ENCODE measurements around the gene CDK2. TPM values are rescaled to one million over a fixed set of nuclear protein-coding genes. Genes with fewer than 3 reads are reported as not detected.
"Not testable (repeated sequence)": the region's sequence is repeated elsewhere in the genome, so short reads cannot be mapped to it uniquely, and the experiment has no call there.

The CDK2 gene
- total RNA-seq, 6 experiments from 2014 or later: 27.1 to 61.0 (median 53.9) TPM

DNA sequence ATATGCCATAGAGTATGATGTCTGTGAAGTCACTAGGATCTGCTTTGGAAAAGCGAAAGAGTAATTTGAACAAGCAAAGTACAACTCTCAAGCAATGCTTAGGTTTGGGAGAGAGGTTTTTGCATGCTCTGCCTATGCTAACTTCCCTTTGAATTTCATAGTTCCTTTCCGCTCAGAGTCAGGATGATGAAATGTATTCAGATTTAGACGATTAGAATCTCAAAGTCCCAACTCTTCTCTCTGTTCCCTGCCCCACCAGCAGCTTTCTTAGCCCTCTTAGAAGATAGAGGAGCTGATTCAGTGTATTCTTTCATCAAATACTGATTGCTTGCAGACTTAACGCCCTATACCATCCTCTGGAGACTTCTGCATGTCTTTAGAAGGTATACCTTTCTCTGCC lies 18.7 kb downstream of the CDK2 start:
- TF ChIP-seq, protein P1, sequence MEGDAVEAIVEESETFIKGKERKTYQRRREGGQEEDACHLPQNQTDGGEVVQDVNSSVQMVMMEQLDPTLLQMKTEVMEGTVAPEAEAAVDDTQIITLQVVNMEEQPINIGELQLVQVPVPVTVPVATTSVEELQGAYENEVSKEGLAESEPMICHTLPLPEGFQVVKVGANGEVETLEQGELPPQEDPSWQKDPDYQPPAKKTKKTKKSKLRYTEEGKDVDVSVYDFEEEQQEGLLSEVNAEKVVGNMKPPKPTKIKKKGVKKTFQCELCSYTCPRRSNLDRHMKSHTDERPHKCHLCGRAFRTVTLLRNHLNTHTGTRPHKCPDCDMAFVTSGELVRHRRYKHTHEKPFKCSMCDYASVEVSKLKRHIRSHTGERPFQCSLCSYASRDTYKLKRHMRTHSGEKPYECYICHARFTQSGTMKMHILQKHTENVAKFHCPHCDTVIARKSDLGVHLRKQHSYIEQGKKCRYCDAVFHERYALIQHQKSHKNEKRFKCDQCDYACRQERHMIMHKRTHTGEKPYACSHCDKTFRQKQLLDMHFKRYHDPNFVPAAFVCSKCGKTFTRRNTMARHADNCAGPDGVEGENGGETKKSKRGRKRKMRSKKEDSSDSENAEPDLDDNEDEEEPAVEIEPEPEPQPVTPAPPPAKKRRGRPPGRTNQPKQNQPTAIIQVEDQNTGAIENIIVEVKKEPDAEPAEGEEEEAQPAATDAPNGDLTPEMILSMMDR (IDR thresholded peaks at IDR 0.05): no peak
- no peaks in the 10 kb centered on the region for H3K4me1 Mint-ChIP-seq (ENCODE audit: low read depth)
- H3K36me3 Mint-ChIP-seq (ENCODE audit: low read depth): peaks cover 21% of the 10 kb centered on the region
- H3K4me3 Mint-ChIP-seq: no peak overlapping the region
- no peak overlapping the region for H3K27ac Mint-ChIP-seq
- no peaks in the 10 kb centered on the region for H3K27me3 Mint-ChIP-seq (ENCODE audit: insufficient read depth)
- no peaks in the 10 kb centered on the region for H3K9me3 Mint-ChIP-seq
- DNase-seq: no peak

DNA sequence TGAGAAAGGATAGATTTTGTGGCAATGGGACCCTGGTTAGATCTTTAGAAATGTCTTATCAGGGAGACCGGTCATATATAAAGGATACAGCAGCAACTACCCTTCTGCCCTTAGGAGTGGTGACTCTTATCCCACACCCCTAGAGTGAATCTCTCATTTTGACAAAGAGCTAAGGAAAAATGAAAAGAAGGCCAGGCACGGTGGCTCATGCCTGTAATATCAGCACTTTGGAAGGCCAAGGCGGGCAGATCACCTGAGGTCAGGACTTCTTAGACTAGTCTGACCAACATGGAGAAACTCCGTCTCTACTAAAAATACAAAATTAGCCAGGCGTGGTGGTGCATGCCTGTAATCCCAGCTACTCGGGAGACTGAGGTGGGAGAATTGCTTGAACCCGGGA lies 19.3 kb downstream of the CDK2 start:
- H3K9me3 Mint-ChIP-seq; H3K27ac Mint-ChIP-seq; H3K27me3 Mint-ChIP-seq (ENCODE audit: insufficient read depth); H3K4me3 Mint-ChIP-seq; DNase-seq; H3K4me1 Mint-ChIP-seq (ENCODE audit: low read depth): not testable (repeated sequence)
- peaks cover 27% of the 10 kb centered on the region for H3K36me3 Mint-ChIP-seq (ENCODE audit: low read depth)

- H3K4me1 Mint-ChIP-seq (ENCODE audit: low read depth): peaks cover 4% of the 10 kb centered on the region
- no peak for DNase-seq
- no peaks in the 10 kb centered on the region for H3K9me3 Mint-ChIP-seq
- H3K4me3 Mint-ChIP-seq: no peak overlapping the region
- TF ChIP-seq, protein P1 (IDR thresholded peaks at IDR 0.05): no peak
- no peak overlapping the region for H3K27ac Mint-ChIP-seq
- no peaks in the 10 kb centered on the region for H3K27me3 Mint-ChIP-seq (ENCODE audit: insufficient read depth)
- H3K36me3 Mint-ChIP-seq (ENCODE audit: low read depth): peaks cover 31% of the 10 kb centered on the region
These were observed 24.5 kb downstream of the CDK2 start for GRCh38 chr12:55991110-55991509.

GRCh38 chr12:55993230-55993853 lies 26.7 kb downstream of the CDK2 start:
- DNase-seq: no peak
- no peaks in the 10 kb centered on the region for H3K27me3 Mint-ChIP-seq (ENCODE audit: insufficient read depth)
- H3K27ac Mint-ChIP-seq: peak overlapping the region; percentile 34; the same call in 1 of the 2 replicates
- TF ChIP-seq, protein P1 (IDR thresholded peaks at IDR 0.05): no peak
- peaks cover 31% of the 10 kb centered on the region for H3K36me3 Mint-ChIP-seq (ENCODE audit: low read depth)
- H3K4me1 Mint-ChIP-seq (ENCODE audit: low read depth): peaks cover 18% of the 10 kb centered on the region
- no peak overlapping the region for H3K4me3 Mint-ChIP-seq
- H3K9me3 Mint-ChIP-seq: no peaks in the 10 kb centered on the region

- Mint-ChIP-seq H3K4me3 (no peak overlapping the region), H3K36me3 (ENCODE audit: low read depth) (peaks cover 21% of the 10 kb centered on the region), H3K27me3 (ENCODE audit: insufficient read depth) (no peaks in the 10 kb centered on the region), H3K9me3 (no peaks in the 10 kb centered on the region), H3K4me1 (ENCODE audit: low read depth) (peaks cover 18% of the 10 kb centered on the region), H3K27ac (no peak overlapping the region)
- no peak for DNase-seq
- TF ChIP-seq, protein P1 (IDR thresholded peaks at IDR 0.05): no peak
These were observed 28.7 kb downstream of the CDK2 start for GRCh38 chr12:55995366-55995765.

GRCh38 chr12:55996201-55996714 lies 29.6 kb downstream of the CDK2 start:
- peak overlapping the region; percentile 77 for H3K27ac Mint-ChIP-seq
- TF ChIP-seq, protein P1 (IDR thresholded peaks at IDR 0.05): peak; percentile 93
- peak overlapping the region; percentile 100 for H3K4me3 Mint-ChIP-seq
- H3K36me3 Mint-ChIP-seq (ENCODE audit: low read depth): peaks cover 12% of the 10 kb centered on the region
- H3K9me3 Mint-ChIP-seq: no peaks in the 10 kb centered on the region
- no peaks in the 10 kb centered on the region for H3K27me3 Mint-ChIP-seq (ENCODE audit: insufficient read depth)
- peak; percentile 66 for DNase-seq
- H3K4me1 Mint-ChIP-seq (ENCODE audit: low read depth): peaks cover 18% of the 10 kb centered on the region
